A673 (cell line): Measurements from ENCODE around the gene SPPL3. TPM values are rescaled to one million over a fixed set of nuclear protein-coding genes. Genes with fewer than 3 reads are reported as not detected.

Experiments used
- BruUV-seq: library from RNA; stranded (reverse); fragments of 400-500 nt; replicated peaks from 2 replicates; lab custom pipeline; 2021; lab: Mats Ljungman, UMichigan
- CTCF ChIA-PET: fragments of 300-600 bp; sonication (Branson Sonifier 250); formaldehyde crosslinking; loops from one replicate; lab custom pipeline; 2022; ENCODE audit warnings: antibody characterized with exemption; lab: Charles Lee
- POLR2A ChIA-PET: fragments of 300-600 bp; sonication (Branson Sonifier 250); formaldehyde crosslinking; loops from one replicate; lab custom pipeline; 2022; ENCODE audit warnings: antibody characterized with exemption; ENCODE audit not compliant: low non-redundant PET; lab: Charles Lee
- DNase-seq: peaks from one replicate; pipeline ENCODE4 v3.0.0-alpha.2; 2015; ENCODE audit warnings: low spot score
- H3K27ac ChIP-seq: fragments of 200-600 bp; sonication (generic); 2 replicates; pipeline ENCODE4 v1.5.1; 2016; ENCODE audit warnings: mixed run types, low read depth, mild to moderate bottlenecking, mixed read lengths, antibody characterized with exemption, low read length; ENCODE audit not compliant: poor library complexity, severe bottlenecking
- H3K27me3 ChIP-seq: fragments of 200-600 bp; sonication (generic); replicated peaks from 2 replicates; pipeline ENCODE4 v1.6.1; 2017; ENCODE audit warnings: mixed run types, low read depth, mild to moderate bottlenecking, mixed read lengths, antibody characterized with exemption, low read length; ENCODE audit not compliant: insufficient read depth, poor library complexity
- H3K36me3 ChIP-seq: fragments of 200-600 bp; sonication (generic); 2 replicates; pipeline ENCODE4 v1.6.1; 2016; ENCODE audit warnings: mixed run types, mild to moderate bottlenecking, mixed read lengths, antibody characterized with exemption, low read length; ENCODE audit not compliant: insufficient read depth, poor library complexity, severe bottlenecking
- H3K4me1 ChIP-seq: fragments of 200-600 bp; sonication (generic); 2 replicates; pipeline ENCODE4 v1.6.1; 2017; ENCODE audit warnings: mixed run types, mild to moderate bottlenecking, mixed read lengths, antibody characterized with exemption, low read length; ENCODE audit not compliant: insufficient read depth, poor library complexity, severe bottlenecking
- H3K4me3 ChIP-seq: fragments of 200-600 bp; sonication (generic); 2 replicates; pipeline ENCODE4 v1.5.1; 2016; ENCODE audit warnings: low read depth, mixed run types, mild to moderate bottlenecking, mixed read lengths, low read length; ENCODE audit not compliant: poor library complexity, severe bottlenecking
- H3K9me3 ChIP-seq: fragments of 200-600 bp; sonication (generic); 2 replicates; pipeline ENCODE4 v1.6.1; 2016; ENCODE audit warnings: mixed run types, low read depth, mild to moderate bottlenecking, mixed read lengths, antibody characterized with exemption, low read length; ENCODE audit not compliant: poor library complexity, severe bottlenecking
- CTCF ChIP-seq: fragments of 300-800, 200-600 bp; sonication (generic); conservative IDR thresholded peaks from 2 replicates; pipeline ENCODE4 v1.5.1; 2017; ENCODE audit warnings: low read depth, mild to moderate bottlenecking, antibody characterized with exemption, low read length, moderate library complexity, mixed read lengths
- EZH2 ChIP-seq: fragments of 200-600 bp; sonication (generic); IDR thresholded peaks from 2 replicates; pipeline ENCODE4 v1.6.1; 2017; ENCODE audit warnings: borderline replicate concordance, low read depth, mild to moderate bottlenecking, mixed read lengths, antibody characterized with exemption, low read length; ENCODE audit not compliant: poor library complexity, severe bottlenecking
- intact Hi-C: fragments of 100-400 bp; cut with micrococcal nuclease; formaldehyde crosslinking; loops from one replicate; pipeline ENCODE4 v1.10.0; 2022; ENCODE audit not compliant: unreplicated experiment
- total RNA-seq: library from RNA; stranded (reverse); gene quantifications from 2 replicates; pipeline ENCODE4 v1.2.3, GENCODE V29; 2021

Gene SPPL3
- total RNA-seq, 1 experiment from 2014 or later, result 46.9 TPM

DNA sequence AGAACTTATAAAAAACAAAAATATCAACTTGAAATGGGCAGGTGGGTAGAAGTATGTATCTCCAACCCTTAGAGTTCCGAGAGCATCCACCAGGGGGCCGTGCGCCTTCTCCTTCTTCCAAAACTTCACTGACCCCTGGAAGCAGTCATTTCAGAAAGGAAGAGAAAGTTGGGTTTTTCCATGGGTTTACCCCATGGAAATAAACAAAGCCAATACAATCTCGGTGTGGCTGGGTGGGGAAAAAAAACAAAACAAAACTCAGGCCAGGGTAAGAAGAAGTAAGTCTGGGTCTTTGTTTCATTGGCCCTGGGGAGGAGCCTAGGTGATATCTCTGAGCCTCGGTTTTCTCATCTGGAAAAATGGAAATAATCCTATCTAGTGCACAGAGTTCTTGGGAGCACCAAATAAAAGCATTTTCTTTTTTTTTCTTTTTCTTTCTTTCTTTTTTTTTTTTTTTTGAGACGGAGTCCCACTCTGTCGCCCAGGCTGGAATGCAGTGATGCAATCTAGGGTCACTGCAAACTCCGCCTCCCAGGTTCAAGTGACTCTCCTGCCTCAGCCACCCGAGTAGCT, 40.6 kb upstream of the SPPL3 start:
- no TSS peak for BruUV-seq
- no peak overlapping the region for H3K4me3 ChIP-seq
- no peaks in the 10 kb centered on the region for H3K9me3 ChIP-seq
- H3K27ac ChIP-seq, result no peak overlapping the region
- peak; percentile 76 for DNase-seq
- TF ChIP-seq EZH2 (no peak), CTCF (peak; percentile 78)
- no peaks in the 10 kb centered on the region for H3K36me3 ChIP-seq
- no peaks in the 10 kb centered on the region for H3K27me3 ChIP-seq
- H3K4me1 ChIP-seq, result no peaks in the 10 kb centered on the region
- intact Hi-C loops, result loop anchor here (2.0 kb wide), 1 partner anchor 152 kb away; no protein-coding TSS in a partner anchor
- ChIA-PET POLR2A (no interaction called here), CTCF (no interaction called here)

GRCh38 chr12:120943482-120943881, 39.3 kb upstream of the SPPL3 start:
- DNase-seq, result no peak
- Histone ChIP-seq H3K4me3 (no peak overlapping the region), H3K27me3 (no peaks in the 10 kb centered on the region), H3K9me3 (no peaks in the 10 kb centered on the region), H3K4me1 (no peaks in the 10 kb centered on the region), H3K27ac (no peak overlapping the region), H3K36me3 (no peaks in the 10 kb centered on the region)
- CTCF ChIA-PET, result interaction anchor here (0.7 kb wide), 1 partner anchor 242 kb away, joined by 3 read pairs; no protein-coding TSS in a partner anchor
- intact Hi-C loops, result no loop called here
- no TSS peak for BruUV-seq
- POLR2A ChIA-PET, result interaction anchor here (0.7 kb wide), 1 partner anchor 359 kb away, joined by 8 read pairs; no protein-coding TSS in a partner anchor
- TF ChIP-seq EZH2 (no peak), CTCF (no peak)

DNA sequence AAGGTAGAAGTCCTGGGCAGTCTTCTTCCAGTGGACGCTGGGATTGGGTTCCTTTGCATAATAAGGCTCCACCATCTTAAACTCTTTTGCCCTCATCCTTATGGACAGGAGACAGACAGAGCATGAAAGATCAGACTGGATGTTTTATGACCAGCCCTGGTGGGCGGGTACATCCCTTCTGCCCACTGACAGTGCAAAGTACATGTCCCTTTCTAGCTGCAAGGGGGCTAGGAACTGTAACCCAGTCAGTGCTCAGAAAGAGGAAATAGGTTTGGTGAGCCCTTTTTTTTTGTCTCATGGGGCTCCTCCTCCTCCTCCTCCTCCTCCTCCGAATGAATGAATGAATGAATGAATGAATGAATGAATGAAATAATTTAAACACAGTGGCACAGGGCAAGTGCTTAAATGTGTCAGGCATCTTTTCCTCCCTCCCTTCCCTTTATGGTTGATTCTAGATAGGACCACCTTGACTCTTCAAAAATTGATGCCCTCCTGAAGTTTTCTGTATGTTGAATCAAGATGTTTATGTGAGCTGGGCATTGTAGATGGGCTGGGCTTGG, 37.8 kb upstream of the SPPL3 start:
- ChIA-PET CTCF (no interaction called here), POLR2A (no interaction called here)
- H3K27me3 ChIP-seq, result no peaks in the 10 kb centered on the region
- no peaks in the 10 kb centered on the region for H3K9me3 ChIP-seq
- no peak for DNase-seq
- no TSS peak for BruUV-seq
- intact Hi-C loops, result no loop called here
- H3K4me3 ChIP-seq, result no peak overlapping the region
- no peak for TF ChIP-seq EZH2
- no peak for TF ChIP-seq CTCF
- H3K36me3 ChIP-seq, result no peaks in the 10 kb centered on the region
- no peaks in the 10 kb centered on the region for H3K4me1 ChIP-seq
- no peak overlapping the region for H3K27ac ChIP-seq
